Vagina (tissue), 2 donors: ENCODE results near the gene F12.

Experiments
- CTCF ChIP-seq, 3 experiments: fragments of 450-650 bp in 2 of 3; fragments of 200-600 bp in 1 of 3; sonication (generic) in 1 of 3; IDR thresholded peaks; one replicate each; pipeline ENCODE4 v1.5.1; 2017 to 2019; ENCODE audit warnings: antibody characterized with exemption in 3 of 3, mild to moderate bottlenecking in 2 of 3, moderate library complexity in 2 of 3
- POLR2A ChIP-seq, 2 donors: fragments of 450-650 bp; IDR thresholded peaks; one replicate each; pipeline ENCODE4 v1.6.1; 2017; ENCODE audit warnings: antibody characterized with exemption in 2 of 2, mild to moderate bottlenecking in 2 of 2, moderate library complexity in 2 of 2

GRCh38 chr5:177452688-177453638 lies 43.6 kb upstream of the F12 start:
- no peak for TF ChIP-seq CTCF (IDR thresholded peaks at IDR 0.05)
- no peak for TF ChIP-seq POLR2A (IDR thresholded peaks at IDR 0.05)
